Coronary artery (tissue), 2 donors: ENCODE results near the gene WBP1L.

ENCODE experiments used
- DNase-seq: peaks from one replicate; pipeline ENCODE4 v3.0.0-alpha.2; 2017; ENCODE audit warnings: low spot score
- H3K27ac ChIP-seq, 2 donors: fragments of 200-600 bp; sonication (generic); one replicate each; pipeline ENCODE4 v1.5.1; 2016 to 2019
- H3K4me3 ChIP-seq: fragments of 200-600 bp; sonication (generic); 2 replicates; pipeline ENCODE4 v1.5.1; 2016; ENCODE audit warnings: mild to moderate bottlenecking, moderate library complexity
- CTCF ChIP-seq: fragments of 200-600 bp; sonication (generic); IDR thresholded peaks from one replicate; pipeline ENCODE4 v1.5.1; 2019; ENCODE audit warnings: antibody characterized with exemption

The WBP1L gene

GRCh38 chr10:102759497-102760210 is 15.9 kb downstream of the WBP1L start:
- no peak for TF ChIP-seq CTCF
- Histone ChIP-seq H3K27ac (peak overlapping the region; percentile 84 to 87), H3K4me3 (peak overlapping the region; percentile 38)
- DNase-seq, result no peak

DNA sequence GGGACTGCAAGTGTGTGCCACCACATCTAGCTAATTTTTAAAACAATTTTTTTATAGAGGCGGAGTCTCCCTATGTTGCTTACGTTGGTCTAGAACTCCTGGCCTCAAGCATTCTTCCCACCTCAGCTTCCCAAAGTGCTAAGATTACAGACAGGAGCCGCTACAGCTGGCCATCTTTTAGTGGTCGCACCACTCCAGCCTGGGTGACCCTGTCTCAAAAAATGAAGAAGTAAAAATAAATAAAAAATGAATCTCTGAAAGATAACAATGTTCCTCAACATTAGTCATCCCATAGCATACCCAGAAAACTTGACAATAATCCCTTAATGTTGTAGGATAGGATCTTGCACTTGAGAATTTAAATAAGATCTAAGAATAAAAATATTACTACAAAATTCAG is 18.2 kb downstream of the WBP1L start:
- no peak overlapping the region for H3K4me3 ChIP-seq
- no peak for TF ChIP-seq CTCF
- peak overlapping the region in 1 of 2 donors; percentile 11 for H3K27ac ChIP-seq
- no peak for DNase-seq

DNA sequence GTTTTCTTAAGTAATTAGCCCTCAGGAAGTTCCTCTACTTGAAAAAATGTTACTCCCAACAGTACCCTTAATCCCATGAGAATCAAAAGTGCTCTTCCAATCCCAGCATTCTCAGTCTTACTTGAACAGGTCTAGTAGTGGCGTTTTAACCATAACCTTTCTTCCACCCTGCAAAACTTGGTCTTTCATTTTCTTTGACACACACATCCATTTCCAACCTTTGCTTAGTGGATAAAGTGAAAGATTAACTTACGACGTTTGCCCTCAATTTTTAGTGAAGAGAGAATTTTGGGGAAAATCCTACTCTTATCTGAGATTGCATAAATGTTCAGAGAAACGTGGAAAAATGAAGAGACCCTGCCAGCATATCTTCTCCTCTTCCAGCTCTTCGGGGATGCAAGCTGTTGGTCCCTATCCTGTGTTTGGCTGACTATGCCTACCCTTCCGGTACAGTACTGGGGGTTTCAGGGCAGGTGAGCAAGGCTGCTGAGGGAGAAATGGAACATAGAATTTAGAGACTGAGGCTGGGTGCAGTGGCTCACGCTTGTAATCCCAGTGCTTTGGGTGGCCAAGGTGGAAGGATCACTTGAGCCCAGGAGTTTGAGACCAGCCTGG is 18.8 kb downstream of the WBP1L start:
- no peak for DNase-seq
- Histone ChIP-seq H3K4me3 (no peak overlapping the region), H3K27ac (peak overlapping the region; percentile 48 to 69)
- TF ChIP-seq CTCF, result no peak

GRCh38 chr10:102763037-102763607 is 19.4 kb downstream of the WBP1L start:
- no peak for DNase-seq
- no peak for TF ChIP-seq CTCF
- peak overlapping the region; percentile 48 to 69 for H3K27ac ChIP-seq

GRCh38 chr10:102764470-102765161 is 20.9 kb downstream of the WBP1L start:
- Histone ChIP-seq H3K4me3 (no peak overlapping the region), H3K27ac (peak overlapping the region; percentile 13 to 33)
- no peak for DNase-seq
- TF ChIP-seq CTCF, result no peak

More at GRCh38 chr10:102763037-102763607, 19.4 kb downstream of the WBP1L start:
- H3K4me3 ChIP-seq, result no peak overlapping the region

GRCh38 chr10:102765336-102765735 is 21.6 kb downstream of the WBP1L start:
- TF ChIP-seq CTCF, result no peak
- H3K27ac ChIP-seq, result peak overlapping the region; percentile 13 to 33
- no peak overlapping the region for H3K4me3 ChIP-seq
- DNase-seq, result no peak
